H1 (cell line): ENCODE results near the gene TBC1D24. TPM values are rescaled to one million over a fixed set of nuclear protein-coding genes. Genes with fewer than 3 reads are reported as not detected.

ENCODE experiments used
- CTCF ChIA-PET: fragments of 300-600 bp; sonication (Branson Sonifier 250); formaldehyde crosslinking; loops from one replicate; lab custom pipeline; 2021; ENCODE audit not compliant: partially characterized antibody; lab: Charles Lee
- POLR2A ChIA-PET: fragments of 300-600 bp; sonication (Branson Sonifier 250); formaldehyde crosslinking; loops from one replicate; lab custom pipeline; 2021; ENCODE audit warnings: inconsistent platforms; ENCODE audit not compliant: partially characterized antibody; lab: Charles Lee
- DNase-seq, 2 experiments: peaks; one replicate each; pipeline versions ENCODE4 v3.0.0 to v3.0.0-alpha.2; 2010 to 2022; ENCODE audit warnings: low spot score in 2 of 2, low read depth in 1 of 2, mixed read lengths in 1 of 2
- FAIRE-seq: peaks from 2 replicates; lab custom pipeline; 2011; peaks lifted over from hg19 to GRCh38; lab: Jason Lieb, UNC
- H2AFZ ChIP-seq: 2 replicates; pipeline ENCODE4 v1.8.1; 2012; ENCODE audit warnings: low read length, inconsistent platforms
- H2AK5ac ChIP-seq: 2 replicates; pipeline ENCODE4 v1.6.1; 2013; ENCODE audit warnings: low read depth, low read length
- H2BK120ac ChIP-seq: replicated peaks from 2 replicates; pipeline ENCODE3; 2013; ENCODE audit warnings: low read depth, low read length, inconsistent platforms
- H2BK12ac ChIP-seq: 2 replicates; pipeline ENCODE4 v1.6.1; 2013; ENCODE audit warnings: low read depth, low read length
- H2BK15ac ChIP-seq: 2 replicates; pipeline ENCODE4 v1.6.1; 2013; ENCODE audit warnings: low read length
- H2BK20ac ChIP-seq: 2 replicates; pipeline ENCODE4 v1.6.1; 2013; ENCODE audit warnings: low read length
- H2BK5ac ChIP-seq: 2 replicates; pipeline ENCODE4 v1.6.1; 2013; ENCODE audit warnings: low read depth, low read length
- H3K14ac ChIP-seq: 2 replicates; pipeline ENCODE4 v1.6.1; 2013; ENCODE audit warnings: inconsistent platforms; ENCODE audit not compliant: insufficient read length
- H3K18ac ChIP-seq: 2 replicates; pipeline ENCODE4 v1.6.1; 2013; ENCODE audit warnings: low read length; ENCODE audit errors: extremely low read depth
- H3K23ac ChIP-seq: 2 replicates; pipeline ENCODE4 v1.6.1; 2013; ENCODE audit warnings: inconsistent platforms; ENCODE audit not compliant: insufficient read length
- H3K23me2 ChIP-seq: 2 replicates; pipeline ENCODE4 v1.6.1; 2013; ENCODE audit warnings: low read depth, low read length
- H3K27ac ChIP-seq: 2 replicates; pipeline ENCODE4 v1.6.1; 2011; ENCODE audit warnings: low read depth, low read length, inconsistent platforms
- H3K27me3 ChIP-seq, 4 experiments: replicated peaks in 1 of 4; 1 replicate in 1 of 4; 2 replicates in 3 of 4; pipeline versions ENCODE4 v1.6.1 to v1.8.1; 2011 to 2013; ENCODE audit warnings: low read length in 3 of 4, mild to moderate bottlenecking in 3 of 4, inconsistent platforms in 2 of 4, mixed read lengths in 2 of 4, moderate library complexity in 1 of 4; ENCODE audit not compliant: control insufficient read depth in 3 of 4, insufficient read depth in 3 of 4; ENCODE audit errors: extremely low read depth in 1 of 4
- H3K36me3 ChIP-seq, 4 experiments: 2 replicates each; pipeline versions ENCODE4 v1.6.1 to v1.8.1; 2011 to 2013; ENCODE audit warnings: mild to moderate bottlenecking in 4 of 4, low read length in 3 of 4, moderate library complexity in 2 of 4, control low read depth in 1 of 4, inconsistent platforms in 1 of 4; ENCODE audit not compliant: insufficient read depth in 4 of 4, control insufficient read depth in 2 of 4
- H3K4ac ChIP-seq: replicated peaks from 2 replicates; pipeline ENCODE3; 2013; ENCODE audit warnings: low read length, low read depth, mixed read lengths, inconsistent platforms; ENCODE audit not compliant: insufficient read length
- H3K4me1 ChIP-seq, 4 experiments: replicated peaks in 1 of 4; 1 replicate in 1 of 4; 2 replicates in 3 of 4; pipeline versions ENCODE4 v1.6.1 to v1.8.1; 2011 to 2013; ENCODE audit warnings: low read length in 3 of 4, inconsistent platforms in 2 of 4, mixed read lengths in 1 of 4; ENCODE audit not compliant: insufficient read depth in 4 of 4, control insufficient read depth in 3 of 4
- H3K4me2 ChIP-seq, 2 experiments: 2 replicates each; pipeline versions ENCODE4 v1.6.1 to v1.8.1; 2011 to 2013; ENCODE audit warnings: low read depth in 2 of 2, low read length in 2 of 2, control low read depth in 1 of 2, inconsistent platforms in 1 of 2, mild to moderate bottlenecking in 1 of 2; ENCODE audit not compliant: insufficient read depth in 1 of 2
- H3K4me3 ChIP-seq, 4 experiments: fragments of 200-600, 300-600 bp in 1 of 4; sonication (generic), shearing (Covaris generic), sonication (Bioruptor Twin) in 1 of 4; 2 replicates each; pipeline versions ENCODE4 v1.5.1 to v1.8.1; 2011 to 2016; ENCODE audit warnings: low read length in 4 of 4, low read depth in 3 of 4, control low read depth in 2 of 4, inconsistent platforms in 2 of 4, mild to moderate bottlenecking in 2 of 4, mixed read lengths in 1 of 4, moderate library complexity in 1 of 4; ENCODE audit not compliant: insufficient read depth in 2 of 4; ENCODE audit errors: extremely low read depth in 1 of 4
- H3K56ac ChIP-seq: replicated peaks from 2 replicates; pipeline ENCODE3; 2013; ENCODE audit warnings: low read depth, mild to moderate bottlenecking, mixed read lengths, low read length, inconsistent platforms; ENCODE audit not compliant: insufficient read length
- H3K79me1 ChIP-seq: 2 replicates; pipeline ENCODE4 v1.6.1; 2013; ENCODE audit warnings: low read depth, low read length, control low read depth
- H3K79me2 ChIP-seq, 2 experiments: 2 replicates each; pipeline versions ENCODE4 v1.6.1 to v1.8.1; 2012 to 2013; ENCODE audit warnings: low read length in 2 of 2, mild to moderate bottlenecking in 2 of 2, inconsistent platforms in 1 of 2; ENCODE audit not compliant: insufficient read depth in 2 of 2, control insufficient read depth in 1 of 2
- H3K9ac ChIP-seq, 4 experiments: replicated peaks in 1 of 4; 1 replicate in 1 of 4; 2 replicates in 3 of 4; pipeline versions ENCODE4 v1.6.1 to v1.8.1; 2011 to 2013; ENCODE audit warnings: low read depth in 3 of 4, low read length in 3 of 4, control low read depth in 2 of 4, mild to moderate bottlenecking in 2 of 4, moderate library complexity in 2 of 4, inconsistent platforms in 1 of 4; ENCODE audit errors: extremely low read depth in 1 of 4
- H3K9me3 ChIP-seq, 2 experiments: 2 replicates each; pipeline versions ENCODE4 v1.6.1 to v1.8.1; 2012 to 2013; ENCODE audit warnings: mild to moderate bottlenecking in 2 of 2, moderate library complexity in 2 of 2, control low read depth in 1 of 2, inconsistent platforms in 1 of 2, low read depth in 1 of 2, low read length in 1 of 2, mixed read lengths in 1 of 2; ENCODE audit not compliant: insufficient read depth in 2 of 2
- H4K20me1 ChIP-seq, 2 experiments: replicated peaks in 1 of 2; 2 replicates each; pipeline versions ENCODE3 to v1.8.1; 2011 to 2013; ENCODE audit warnings: inconsistent platforms in 2 of 2, low read length in 2 of 2, mild to moderate bottlenecking in 1 of 2; ENCODE audit not compliant: insufficient read depth in 2 of 2, control insufficient read depth in 1 of 2
- H4K5ac ChIP-seq: 2 replicates; pipeline ENCODE4 v1.6.1; 2013; ENCODE audit warnings: low read length, low read depth, mixed read lengths, inconsistent platforms; ENCODE audit not compliant: insufficient read length
- H4K8ac ChIP-seq: 2 replicates; pipeline ENCODE4 v1.8.0; 2013; ENCODE audit warnings: mild to moderate bottlenecking, moderate library complexity, low read length, inconsistent platforms; ENCODE audit not compliant: insufficient read depth; ENCODE audit errors: extremely low read depth
- H4K91ac ChIP-seq: replicated peaks from 2 replicates; pipeline ENCODE3; 2013; ENCODE audit warnings: low read length, mixed read lengths, inconsistent platforms; ENCODE audit not compliant: insufficient read length
- FOSL1 ChIP-seq: IDR thresholded peaks from 2 replicates; pipeline ENCODE4 v1.6.1; 2011; ENCODE audit warnings: mild to moderate bottlenecking, low read depth, low read length, moderate library complexity; ENCODE audit not compliant: insufficient read depth
- POLR2AphosphoS5 ChIP-seq: IDR thresholded peaks from 2 replicates; pipeline ENCODE4 v1.6.1; 2011; ENCODE audit warnings: low read depth, low read length
- SP4 ChIP-seq: IDR thresholded peaks from 2 replicates; pipeline ENCODE4 v1.6.1; 2012; ENCODE audit warnings: low read length, inconsistent platforms
- TBP ChIP-seq: IDR thresholded peaks from 2 replicates; pipeline ENCODE4 v1.6.1; 2011; ENCODE audit warnings: low read depth, low read length, improper control_type of control experiment
- WGBS, 2 experiments: shearing (Covaris generic) in 1 of 2; methylation state at CpG; one replicate each; pipeline versions ENCODE4 v1.1.6 to v1.1.7; 2013 to 2015; ENCODE audit warnings: low lambda C conversion rate in 2 of 2, mixed read lengths in 2 of 2, inconsistent platforms in 1 of 2, low coverage in 1 of 2, missing lambda C conversion rate in 1 of 2; ENCODE audit not compliant: insufficient replicate concordance in 2 of 2, insufficient coverage in 1 of 2, insufficient read length in 1 of 2; ENCODE audit errors: extremely low coverage in 1 of 2, missing lambda C conversion rate in 1 of 2; 5-methylcytosine and 5-hydroxymethylcytosine counted together
- polyA plus RNA-seq, 7 experiments: library from polyadenylated mRNA; depleted of rRNA in 3 of 7; stranded (reverse) in 5 of 7; unstranded in 2 of 7; fragments of >200 nt in 5 of 7; fragments of 200-250 nt in 2 of 7; gene quantifications; 1 replicate in 5 of 7; 2 replicates in 1 of 7; 4 replicates in 1 of 7; pipeline versions ENCODE4 v1.2.1 to v1.2.3, GENCODE V29; 2011 to 2013; ENCODE audit warnings: missing spikeins in 2 of 7, mixed read lengths in 2 of 7
- total RNA-seq: library from RNA; stranded (reverse); fragmentation: NEBNext Ultra II Directional; extraction: Animal tissue kit (Norgen Biotek cat#: 25700); gene quantifications from 2 replicates; pipeline ENCODE4 v1.2.1, GENCODE V29; 2021
- TF ChIP-seq, protein P1 (sequence below): IDR thresholded peaks from 2 replicates; pipeline ENCODE4 v1.6.1; 2012; ENCODE audit warnings: low read length, inconsistent platforms
- TF ChIP-seq, protein P2 (sequence below): IDR thresholded peaks from 2 replicates; pipeline ENCODE4 v1.6.1; 2012; ENCODE audit warnings: inconsistent platforms

Gene TBC1D24
- total and polyA plus RNA-seq, 2 of the 8 experiments (the other 6 are each of a cell fraction or from before 2014, with no cell fraction given): 8.7 to 21.5 TPM

DNA sequence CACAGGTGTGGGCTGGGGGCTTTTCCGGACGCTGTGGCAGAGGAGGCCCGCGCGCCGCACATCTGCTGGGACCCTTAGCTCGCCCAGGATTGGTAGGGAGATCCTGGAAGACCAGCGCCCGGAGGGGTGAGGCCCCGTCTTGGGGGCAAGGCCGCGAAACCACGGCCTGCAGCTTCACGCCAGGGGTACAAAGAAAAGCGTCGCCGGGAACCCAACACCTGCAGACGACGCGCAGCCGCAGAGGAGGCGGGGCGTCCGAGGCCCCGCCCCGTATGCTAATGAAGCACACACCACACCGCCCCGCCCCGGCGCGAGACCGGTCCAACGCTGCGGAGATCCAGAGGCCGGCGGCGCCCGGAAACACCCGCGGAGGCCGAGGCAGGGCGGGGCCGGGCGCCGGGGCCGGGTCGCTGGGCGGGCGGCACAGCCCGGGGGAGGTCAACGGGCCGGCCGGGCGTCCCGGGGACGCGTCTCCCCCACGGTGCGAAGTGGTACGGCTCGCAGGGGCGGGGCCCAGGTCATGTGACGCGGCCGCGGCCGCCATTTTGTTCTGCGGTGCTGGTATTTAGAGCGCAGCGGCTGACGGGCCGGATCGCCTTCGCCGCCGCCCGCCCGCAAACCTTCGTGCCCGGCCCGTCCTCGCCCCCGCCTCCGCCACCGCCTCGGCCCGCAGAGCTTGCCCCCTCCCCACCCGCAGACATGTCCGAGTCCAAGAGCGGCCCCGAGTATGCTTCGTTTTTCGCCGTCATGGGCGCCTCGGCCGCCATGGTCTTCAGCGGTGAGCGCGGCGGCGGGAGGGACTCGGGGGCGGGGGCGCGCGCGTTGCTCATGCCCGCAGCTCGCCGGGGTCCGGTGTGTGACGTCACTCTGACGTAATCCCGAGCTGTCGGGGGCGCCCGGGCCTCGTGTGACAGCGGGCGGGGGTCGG, 38.7 kb downstream of the TBC1D24 start, which contains the start of gene ATP6V0C:
ATP6V0C (plus strand) TSS at position 548 of the 928 bp plus-strand sequence; CDS start at position 700, 152 bp downstream.
- H2BK120ac ChIP-seq: no peak within 1 kb of the TSS
- peak within 1 kb of the TSS; percentile 71 for H3K56ac ChIP-seq
- H4K5ac ChIP-seq: peak within 1 kb of the TSS; percentile 73
- H3K27ac ChIP-seq: peak within 1 kb of the TSS; percentile 99
- peaks cover 8% of the 10 kb centered on the region; the same call in 1 of the 2 replicates for H3K23me2 ChIP-seq
- peaks cover 17% of the 10 kb centered on the region for H3K79me1 ChIP-seq
- H3K4me3 ChIP-seq: peak within 1 kb of the TSS; percentile 77 to 99 (median 84)
- peaks cover 0 to 3% (median 0%) of the 10 kb centered on the region in 4 experiments; a peak in 2 of 7 replicates for H3K27me3 ChIP-seq
- peaks cover 4 to 37% (median 22%) of the 10 kb centered on the region in 4 experiments for H3K4me1 ChIP-seq
- H3K36me3 ChIP-seq: no peaks in the 10 kb centered on the region
- no peak within 1 kb of the TSS for H2AK5ac ChIP-seq
- no peak within 1 kb of the TSS for H2BK15ac ChIP-seq
- H3K79me2 ChIP-seq: peaks cover 26 to 47% of the 10 kb centered on the region in 2 experiments
- WGBS, 2 experiments: 1% methylated on average over 41 of the region's 122 CpGs; no CpG with 5 or more reads in 1 of the 2 experiments
- no peak for FAIRE-seq
- ChIA-PET POLR2A (interaction anchor here (0.7 to 5.6 kb wide), 15 partner anchors 10 to 333 kb away, joined by 3 to 44 read pairs (median 4); partner anchors contain the start of genes CEMP1, PDPK1, TBC1D24 and TEDC2), CTCF (interaction anchor here (1.3 to 1.6 kb wide), 2 partner anchors 16 to 28 kb away, joined by 3 to 7 read pairs; no protein-coding TSS in a partner anchor)
- peak within 1 kb of the TSS; percentile 78 for H2BK5ac ChIP-seq
- H3K4me2 ChIP-seq: peak within 1 kb of the TSS; percentile 85 to 90
- no peak within 1 kb of the TSS for H3K23ac ChIP-seq
- DNase-seq: peak; percentile 80 to 96
- H2BK12ac ChIP-seq: peak within 1 kb of the TSS; percentile 96
- peak within 1 kb of the TSS; percentile 39 for H3K4ac ChIP-seq
- no peaks in the 10 kb centered on the region for H3K9me3 ChIP-seq
- H2AFZ ChIP-seq: no peak within 1 kb of the TSS
- H3K14ac ChIP-seq: no peak within 1 kb of the TSS
- peak within 1 kb of the TSS; percentile 98; the same call in 1 of the 2 replicates for H4K8ac ChIP-seq
- peak within 1 kb of the TSS; percentile 85 for H3K18ac ChIP-seq
- peaks cover 23 to 33% of the 10 kb centered on the region in 2 experiments for H4K20me1 ChIP-seq
- H2BK20ac ChIP-seq: no peak within 1 kb of the TSS
- H4K91ac ChIP-seq: peak within 1 kb of the TSS; percentile 79
- peak within 1 kb of the TSS; percentile 89 to 97 (median 92) for H3K9ac ChIP-seq
- TF ChIP-seq TBP (peak; percentile 84), SP4 (peak; percentile 69; the same call in 1 of the 2 replicates), POLR2AphosphoS5 (peak; percentile 72), FOSL1 (no peak)
- TF ChIP-seq, protein P1, sequence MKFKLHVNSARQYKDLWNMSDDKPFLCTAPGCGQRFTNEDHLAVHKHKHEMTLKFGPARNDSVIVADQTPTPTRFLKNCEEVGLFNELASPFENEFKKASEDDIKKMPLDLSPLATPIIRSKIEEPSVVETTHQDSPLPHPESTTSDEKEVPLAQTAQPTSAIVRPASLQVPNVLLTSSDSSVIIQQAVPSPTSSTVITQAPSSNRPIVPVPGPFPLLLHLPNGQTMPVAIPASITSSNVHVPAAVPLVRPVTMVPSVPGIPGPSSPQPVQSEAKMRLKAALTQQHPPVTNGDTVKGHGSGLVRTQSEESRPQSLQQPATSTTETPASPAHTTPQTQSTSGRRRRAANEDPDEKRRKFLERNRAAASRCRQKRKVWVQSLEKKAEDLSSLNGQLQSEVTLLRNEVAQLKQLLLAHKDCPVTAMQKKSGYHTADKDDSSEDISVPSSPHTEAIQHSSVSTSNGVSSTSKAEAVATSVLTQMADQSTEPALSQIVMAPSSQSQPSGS: no peak
- TF ChIP-seq, protein P2, sequence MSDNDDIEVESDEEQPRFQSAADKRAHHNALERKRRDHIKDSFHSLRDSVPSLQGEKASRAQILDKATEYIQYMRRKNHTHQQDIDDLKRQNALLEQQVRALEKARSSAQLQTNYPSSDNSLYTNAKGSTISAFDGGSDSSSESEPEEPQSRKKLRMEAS: peak; percentile 20; the same call in 1 of the 2 replicates
